ENCODE data around the gene STX10.

Gene STX10

GRCh38 chr19:13109361-13110098 is 40.6 kb downstream of the STX10 start:
- H3K9me3 ChIP-seq (ENCODE audit: control insufficient read depth, insufficient read depth, low read length): no peaks in the 10 kb centered on the region
- no peaks in the 10 kb centered on the region for H3K4me1 ChIP-seq (ENCODE audit: insufficient read depth, low read length)
- H3K36me3 ChIP-seq (ENCODE audit: insufficient read depth, low read length): peaks cover 11% of the 10 kb centered on the region
- no peak overlapping the region for H3K9ac ChIP-seq (ENCODE audit: low read depth, low read length)

DNA sequence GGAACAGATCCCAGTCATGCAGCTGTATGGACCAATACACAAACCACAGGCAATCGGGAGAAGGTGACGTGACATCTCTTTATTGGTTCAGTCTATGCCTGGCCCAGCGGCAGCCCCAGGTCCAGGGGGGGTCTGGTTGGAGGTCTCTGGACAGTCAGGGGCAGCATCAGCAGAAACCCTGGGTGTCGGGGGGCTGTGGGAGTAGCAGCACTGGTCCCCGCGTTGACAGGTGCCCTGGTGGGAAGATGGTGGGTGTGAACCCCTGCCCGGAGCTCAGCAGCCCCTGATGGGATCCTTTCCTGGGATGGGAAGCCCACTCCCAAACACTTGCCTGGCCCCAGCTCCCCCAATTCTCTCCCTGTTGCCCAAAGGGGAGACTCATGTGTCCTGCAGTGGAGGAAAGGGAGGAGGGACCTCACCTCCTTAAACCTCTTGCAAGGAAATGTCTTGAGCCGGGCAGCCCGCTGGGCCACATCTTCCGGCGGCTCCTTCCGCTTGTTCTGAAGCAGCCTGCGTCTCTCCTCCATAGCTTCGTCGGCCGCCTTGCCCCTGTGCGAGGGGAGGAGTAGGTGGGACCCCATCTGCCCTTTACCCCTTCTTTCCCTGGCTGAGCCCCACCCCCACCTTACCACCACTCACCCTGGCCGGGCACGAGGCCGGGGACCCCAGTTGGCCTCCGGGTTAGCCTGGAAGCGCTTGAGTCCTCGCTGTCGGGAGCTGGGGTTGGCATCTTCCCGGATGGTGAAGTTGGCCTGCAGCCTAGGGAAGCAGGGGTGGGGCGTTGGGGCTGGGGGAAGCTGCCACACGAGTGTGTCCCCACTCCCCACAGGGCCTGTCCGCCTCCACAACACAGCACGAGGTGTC is 45.1 kb downstream of the STX10 start:
- H3K9me3 ChIP-seq (ENCODE audit: control insufficient read depth, insufficient read depth, low read length): no peaks in the 10 kb centered on the region
- H3K4me1 ChIP-seq (ENCODE audit: insufficient read depth, low read length): peaks cover 5% of the 10 kb centered on the region; the same call in 1 of the 2 replicates
- no peak overlapping the region for H3K9ac ChIP-seq (ENCODE audit: low read depth, low read length)
- peaks cover 8% of the 10 kb centered on the region for H3K36me3 ChIP-seq (ENCODE audit: insufficient read depth, low read length)

DNA sequence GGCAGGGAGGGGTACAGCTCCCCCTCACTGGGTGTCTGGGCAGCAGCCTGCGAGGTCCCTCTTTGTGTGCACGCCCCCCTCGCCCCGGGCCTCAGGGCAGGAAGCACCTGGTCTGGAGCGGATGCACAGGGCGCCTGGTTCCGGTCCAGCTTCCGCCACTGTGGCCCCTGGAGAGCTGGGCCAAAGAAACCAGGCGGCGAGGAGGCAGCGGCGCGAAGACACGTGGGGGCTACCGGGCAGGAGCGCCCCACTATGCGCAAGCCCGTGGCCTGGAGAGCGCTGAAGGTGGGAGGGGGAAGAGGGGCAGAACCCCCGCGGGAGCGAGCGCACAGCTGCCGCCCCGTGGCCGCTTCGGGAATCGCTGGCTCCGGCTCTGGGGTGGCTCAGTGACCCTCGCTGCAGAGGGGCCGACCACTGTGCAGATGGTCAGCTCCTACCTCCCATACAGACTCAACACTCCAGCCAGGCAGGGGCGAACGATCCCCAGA is 45.8 kb downstream of the STX10 start:
- H3K36me3 ChIP-seq (ENCODE audit: insufficient read depth, low read length): peaks cover 8% of the 10 kb centered on the region
- H3K4me1 ChIP-seq (ENCODE audit: insufficient read depth, low read length): peaks cover 5% of the 10 kb centered on the region; the same call in 1 of the 2 replicates
- H3K9me3 ChIP-seq (ENCODE audit: control insufficient read depth, insufficient read depth, low read length): no peaks in the 10 kb centered on the region
- H3K9ac ChIP-seq (ENCODE audit: low read depth, low read length): no peak overlapping the region; the same call in 1 of the 2 replicates

DNA sequence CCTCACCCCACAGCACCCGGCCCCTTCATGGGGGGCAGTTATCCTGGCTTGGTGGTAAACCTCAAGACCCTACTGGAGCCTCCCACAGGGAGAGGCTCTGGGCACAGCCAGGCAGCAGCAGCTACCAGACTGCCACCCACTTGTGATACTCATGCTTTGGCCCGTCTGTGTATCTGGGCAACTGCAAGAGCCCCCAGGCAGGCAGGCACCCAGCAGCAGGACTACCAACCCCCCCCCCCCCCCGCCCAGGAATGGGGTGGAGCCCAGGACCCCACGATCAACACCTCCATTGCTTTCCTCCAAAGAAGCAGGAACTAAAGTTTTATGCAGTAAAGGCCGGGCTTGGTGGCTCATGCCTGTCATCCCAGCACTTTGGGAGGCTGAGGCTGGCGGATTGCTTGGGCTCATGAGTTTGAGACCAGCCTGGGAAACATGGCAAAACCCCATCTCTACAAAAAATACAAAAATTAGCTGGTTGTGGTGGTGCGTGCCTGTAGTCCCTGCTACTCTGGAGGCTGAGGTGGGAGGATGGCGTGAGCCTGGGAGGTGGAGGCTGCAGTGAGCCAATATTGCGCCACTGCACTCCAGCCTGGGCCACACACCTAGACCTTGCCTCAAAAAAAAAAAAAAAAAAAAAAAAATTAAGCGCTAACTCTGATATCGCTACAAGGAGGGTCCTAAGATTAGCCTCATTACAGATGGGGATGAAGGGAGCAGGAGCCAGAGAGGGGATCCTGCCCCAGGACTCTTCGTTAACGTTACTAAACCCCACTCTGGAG is 46.4 kb downstream of the STX10 start:
- H3K9ac ChIP-seq (ENCODE audit: low read depth, low read length): no peak overlapping the region
- peaks cover 8% of the 10 kb centered on the region for H3K36me3 ChIP-seq (ENCODE audit: insufficient read depth, low read length)
- peaks cover 5% of the 10 kb centered on the region; the same call in 1 of the 2 replicates for H3K4me1 ChIP-seq (ENCODE audit: insufficient read depth, low read length)
- no peaks in the 10 kb centered on the region for H3K9me3 ChIP-seq (ENCODE audit: control insufficient read depth, insufficient read depth, low read length)

DNA sequence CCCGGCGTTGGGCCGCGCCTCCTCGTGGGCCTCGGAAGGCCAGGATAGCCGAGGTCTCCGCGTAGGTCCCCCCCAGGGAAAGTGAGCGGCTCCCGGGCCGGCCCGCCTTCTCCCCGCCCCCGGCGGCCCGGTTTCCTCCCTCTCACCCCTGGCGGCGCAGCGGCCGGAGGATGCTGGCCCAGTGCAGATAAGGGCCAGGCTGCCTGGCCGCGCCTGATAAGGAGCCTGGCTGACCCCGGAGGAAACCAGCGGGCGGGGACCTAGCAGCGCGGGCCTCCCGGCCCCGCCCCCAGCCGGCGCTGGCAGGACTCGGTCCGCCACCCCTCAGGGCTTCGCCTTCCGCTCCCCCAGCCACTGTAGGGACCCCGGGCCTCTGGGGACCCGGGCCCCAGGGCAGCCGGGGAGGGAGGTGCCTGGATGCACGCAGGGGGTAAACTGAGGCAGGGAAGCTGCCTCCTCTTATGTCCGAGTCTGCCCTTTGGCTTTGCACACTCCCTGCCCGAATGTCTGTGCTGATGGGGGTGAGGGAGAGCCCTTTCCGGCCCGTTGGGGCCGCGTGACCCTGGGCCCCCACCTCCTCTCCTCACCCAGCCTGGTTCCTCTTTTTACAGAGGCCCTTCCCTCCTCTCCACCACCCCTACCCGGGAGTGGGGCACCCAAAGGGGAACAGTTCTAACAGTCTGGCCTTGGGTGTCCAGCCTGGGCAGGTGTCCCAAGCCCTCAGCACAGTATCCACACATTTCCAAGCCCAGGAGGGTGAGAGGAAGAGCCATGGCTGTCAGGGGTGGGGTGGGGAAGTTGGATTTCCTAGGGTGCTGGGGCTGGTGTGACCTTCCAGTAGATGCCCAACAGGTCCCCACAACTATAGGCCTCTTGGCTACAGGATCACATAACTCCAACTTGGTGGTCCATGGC is 47.3 kb downstream of the STX10 start, which contains the start of gene LYL1:
TSS of gene LYL1 (minus strand) at position 193 of the 915 bp plus-strand sequence. CDS start 1,687 bp downstream, outside the sequence.
- Histone ChIP-seq H3K36me3 (ENCODE audit: insufficient read depth, low read length) (peaks cover 5% of the 10 kb centered on the region), H3K4me1 (ENCODE audit: insufficient read depth, low read length) (peaks cover 5% of the 10 kb centered on the region; the same call in 1 of the 2 replicates), H3K9ac (ENCODE audit: low read depth, low read length) (peak within 1 kb of the TSS; percentile 16), H3K9me3 (ENCODE audit: control insufficient read depth, insufficient read depth, low read length) (no peaks in the 10 kb centered on the region)

DNA sequence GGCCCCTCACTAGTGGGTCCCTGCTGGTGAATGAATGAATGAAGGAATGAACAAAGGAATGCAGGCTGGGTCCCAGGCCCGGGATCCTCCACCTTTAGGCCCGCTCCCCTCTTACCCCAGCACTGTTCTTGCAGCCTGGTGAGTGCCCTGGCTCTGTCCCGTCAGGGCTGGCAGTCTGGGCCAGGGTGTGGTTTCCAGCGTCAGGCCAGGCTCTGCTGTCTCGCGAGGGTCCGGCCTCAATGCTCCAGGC is 47.8 kb downstream of the STX10 start:
- peaks cover 2% of the 10 kb centered on the region for H3K36me3 ChIP-seq (ENCODE audit: insufficient read depth, low read length)

GRCh38 chr19:13101590-13102415 is 48.4 kb downstream of the STX10 start:
- H3K9me3 ChIP-seq (ENCODE audit: control insufficient read depth, insufficient read depth, low read length): no peaks in the 10 kb centered on the region
- H3K36me3 ChIP-seq (ENCODE audit: insufficient read depth, low read length): no peaks in the 10 kb centered on the region
- peak overlapping the region; percentile 16; the same call in 1 of the 2 replicates for H3K9ac ChIP-seq (ENCODE audit: low read depth, low read length)
- peaks cover 9% of the 10 kb centered on the region; the same call in 1 of the 2 replicates for H3K4me1 ChIP-seq (ENCODE audit: insufficient read depth, low read length)

More for the DNA sequence above, 47.8 kb downstream of the STX10 start:
- Histone ChIP-seq H3K9ac (ENCODE audit: low read depth, low read length) (peak overlapping the region; percentile 16; the same call in 1 of the 2 replicates), H3K4me1 (ENCODE audit: insufficient read depth, low read length) (peaks cover 5% of the 10 kb centered on the region; the same call in 1 of the 2 replicates), H3K9me3 (ENCODE audit: control insufficient read depth, insufficient read depth, low read length) (no peaks in the 10 kb centered on the region)

DNA sequence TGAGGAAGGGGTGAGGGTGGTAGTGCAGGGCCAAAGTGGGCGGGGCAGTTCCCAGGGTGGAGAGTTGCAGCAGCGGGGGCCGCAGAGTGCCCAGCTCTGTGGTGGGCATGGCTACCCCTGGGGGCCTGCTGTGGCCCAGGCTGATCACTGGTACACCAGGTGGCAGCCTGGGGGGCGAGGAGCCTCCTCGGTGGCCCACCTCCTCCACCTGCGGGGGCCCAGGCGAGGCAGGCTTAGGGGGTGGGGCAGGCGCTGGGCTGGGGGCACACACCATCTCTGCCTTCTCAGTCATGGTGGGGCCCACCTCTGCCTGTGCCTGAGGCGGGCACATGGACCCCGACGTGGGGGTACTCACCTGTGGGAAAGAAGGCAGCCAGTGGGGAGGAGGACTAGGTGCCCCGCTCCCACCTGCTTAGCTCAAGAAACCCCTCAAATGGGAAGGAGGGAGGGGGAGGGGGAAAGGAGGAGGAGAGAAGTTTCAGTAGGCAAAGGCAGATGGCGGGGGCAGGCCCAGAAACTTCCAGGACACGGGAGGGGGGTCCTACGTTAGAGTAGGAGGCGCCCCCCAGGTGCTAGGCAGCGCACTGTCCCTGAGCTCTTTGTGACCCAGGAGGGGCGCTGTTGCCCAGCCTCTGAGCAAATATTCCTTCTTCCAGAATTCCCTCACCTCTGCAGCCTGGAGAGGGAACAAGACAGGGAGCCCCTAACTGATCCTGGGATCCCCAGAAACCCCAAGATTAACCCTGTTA is 49.2 kb downstream of the STX10 start:
- no peak overlapping the region for H3K9ac ChIP-seq (ENCODE audit: low read depth, low read length)
- H3K9me3 ChIP-seq (ENCODE audit: control insufficient read depth, insufficient read depth, low read length): no peaks in the 10 kb centered on the region
- H3K4me1 ChIP-seq (ENCODE audit: insufficient read depth, low read length): peaks cover 9% of the 10 kb centered on the region; the same call in 1 of the 2 replicates

GRCh38 chr19:13100031-13100588 is 50.1 kb downstream of the STX10 start:
- no peaks in the 10 kb centered on the region for H3K36me3 ChIP-seq (ENCODE audit: insufficient read depth, low read length)
- no peaks in the 10 kb centered on the region for H3K9me3 ChIP-seq (ENCODE audit: control insufficient read depth, insufficient read depth, low read length)
- H3K4me1 ChIP-seq (ENCODE audit: insufficient read depth, low read length): peaks cover 9% of the 10 kb centered on the region; the same call in 1 of the 2 replicates
- no peak overlapping the region for H3K9ac ChIP-seq (ENCODE audit: low read depth, low read length)

More for the DNA sequence above, 49.2 kb downstream of the STX10 start:
- no peaks in the 10 kb centered on the region for H3K36me3 ChIP-seq (ENCODE audit: insufficient read depth, low read length)

DNA sequence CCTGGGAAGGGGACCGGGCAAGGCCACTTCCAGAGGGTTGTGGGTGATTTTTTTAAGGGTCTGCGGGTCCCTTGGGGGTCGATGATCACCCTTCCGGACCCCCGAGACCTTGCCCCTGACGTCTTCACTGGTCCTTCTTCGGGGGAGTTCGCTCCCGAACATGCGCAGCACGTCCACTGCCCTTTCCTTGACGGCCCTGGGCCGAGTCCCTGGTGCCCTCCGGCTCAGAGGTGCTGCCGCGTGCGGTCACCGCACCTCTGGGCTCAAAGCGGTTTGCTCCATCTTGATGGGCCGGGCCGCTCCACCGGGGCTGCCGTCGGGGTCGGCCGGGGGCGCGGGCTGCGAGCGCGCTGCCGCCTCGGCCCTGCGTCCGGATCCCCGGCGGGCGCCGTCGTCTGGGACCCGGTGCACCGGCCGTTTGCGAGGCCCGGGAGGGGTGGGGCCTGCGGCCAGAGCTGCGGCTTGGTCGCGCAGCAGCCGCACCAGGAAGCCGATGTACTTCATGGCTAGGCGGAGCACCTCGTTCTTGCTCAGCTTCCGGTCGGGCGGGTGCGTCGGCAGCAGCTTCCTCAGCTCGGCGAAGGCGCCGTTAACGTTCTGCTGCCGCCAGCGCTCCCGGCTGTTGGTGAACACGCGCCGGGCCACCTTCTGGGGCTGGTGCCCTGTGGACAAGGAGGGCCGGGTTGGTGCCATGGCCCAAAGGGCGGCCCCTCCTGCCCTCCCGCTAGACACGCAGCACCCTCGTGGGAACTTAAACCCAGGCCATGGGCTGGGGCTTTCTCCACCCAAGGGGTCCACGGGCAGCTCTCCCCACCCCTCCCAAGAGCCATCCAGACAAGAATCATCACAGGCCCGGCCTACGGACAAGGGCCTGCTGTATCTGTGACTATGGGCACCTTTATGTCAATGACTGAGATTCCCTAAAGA is 50.8 kb downstream of the STX10 start:
- Histone ChIP-seq H3K36me3 (ENCODE audit: insufficient read depth, low read length) (no peaks in the 10 kb centered on the region), H3K9ac (ENCODE audit: low read depth, low read length) (peak overlapping the region; percentile 54), H3K4me1 (ENCODE audit: insufficient read depth, low read length) (peaks cover 9% of the 10 kb centered on the region; the same call in 1 of the 2 replicates), H3K9me3 (ENCODE audit: control insufficient read depth, insufficient read depth, low read length) (no peaks in the 10 kb centered on the region)

All from ES-I3 (cell line).